GM12892 (cell line): ENCODE results near the gene UBE4B.

Experiments
- POLR2A ChIP-seq: IDR thresholded peaks from 2 replicates; pipeline ENCODE4 v1.6.1; 2011; ENCODE audit warnings: low read depth, low read length, control low read depth
- POLR2AphosphoS5 ChIP-seq: IDR thresholded peaks from 2 replicates; pipeline ENCODE4 v1.6.1; 2011; ENCODE audit warnings: low read depth, low read length, control low read depth

- TF ChIP-seq POLR2A: no peak
- no peak for TF ChIP-seq POLR2AphosphoS5
These were observed 185.1 kb downstream of the UBE4B start for GRCh38 chr1:10217748-10218441.
